Measurements from ENCODE around the gene STX11.
"Not testable (repeated sequence)": the region's sequence is repeated elsewhere in the genome, so short reads cannot be mapped to it uniquely, and the experiment has no call there.

DNA sequence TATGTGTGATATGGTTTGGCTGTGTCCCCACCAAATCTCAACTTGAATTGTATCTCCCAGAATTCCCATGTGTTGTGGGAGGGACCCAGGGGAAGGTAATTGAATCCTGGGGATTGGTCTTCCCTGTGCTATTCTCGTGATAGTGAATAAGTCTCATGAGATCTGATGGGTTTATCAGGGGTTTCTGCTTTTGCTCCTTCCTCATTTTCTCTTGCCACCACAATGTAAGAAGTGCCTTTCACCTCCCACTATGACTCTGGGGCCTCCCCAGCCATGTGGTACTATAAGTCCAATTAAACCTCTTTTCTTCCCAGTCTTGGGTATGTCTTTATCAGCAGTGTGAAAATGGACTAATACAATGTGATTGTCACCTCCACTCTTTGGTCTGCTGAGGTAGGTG, 30.0 kb downstream of the STX11 start:
- TF ChIP-seq, protein P1, sequence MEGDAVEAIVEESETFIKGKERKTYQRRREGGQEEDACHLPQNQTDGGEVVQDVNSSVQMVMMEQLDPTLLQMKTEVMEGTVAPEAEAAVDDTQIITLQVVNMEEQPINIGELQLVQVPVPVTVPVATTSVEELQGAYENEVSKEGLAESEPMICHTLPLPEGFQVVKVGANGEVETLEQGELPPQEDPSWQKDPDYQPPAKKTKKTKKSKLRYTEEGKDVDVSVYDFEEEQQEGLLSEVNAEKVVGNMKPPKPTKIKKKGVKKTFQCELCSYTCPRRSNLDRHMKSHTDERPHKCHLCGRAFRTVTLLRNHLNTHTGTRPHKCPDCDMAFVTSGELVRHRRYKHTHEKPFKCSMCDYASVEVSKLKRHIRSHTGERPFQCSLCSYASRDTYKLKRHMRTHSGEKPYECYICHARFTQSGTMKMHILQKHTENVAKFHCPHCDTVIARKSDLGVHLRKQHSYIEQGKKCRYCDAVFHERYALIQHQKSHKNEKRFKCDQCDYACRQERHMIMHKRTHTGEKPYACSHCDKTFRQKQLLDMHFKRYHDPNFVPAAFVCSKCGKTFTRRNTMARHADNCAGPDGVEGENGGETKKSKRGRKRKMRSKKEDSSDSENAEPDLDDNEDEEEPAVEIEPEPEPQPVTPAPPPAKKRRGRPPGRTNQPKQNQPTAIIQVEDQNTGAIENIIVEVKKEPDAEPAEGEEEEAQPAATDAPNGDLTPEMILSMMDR (IDR thresholded peaks at IDR 0.05; ENCODE audit: low read length): not testable (repeated sequence)
- not testable (repeated sequence) for TF ChIP-seq EZH2 (optimal IDR thresholded peaks at IDR 0.05; ENCODE audit: low read depth, low read length); EZH2phosphoT487 (IDR thresholded peaks at IDR 0.05; ENCODE audit: low read length)
